ENCODE measurements around the gene CYP4A22.
"Not testable (repeated sequence)": the region's sequence is repeated elsewhere in the genome, so short reads cannot be mapped to it uniquely, and the experiment has no call there.

DNA sequence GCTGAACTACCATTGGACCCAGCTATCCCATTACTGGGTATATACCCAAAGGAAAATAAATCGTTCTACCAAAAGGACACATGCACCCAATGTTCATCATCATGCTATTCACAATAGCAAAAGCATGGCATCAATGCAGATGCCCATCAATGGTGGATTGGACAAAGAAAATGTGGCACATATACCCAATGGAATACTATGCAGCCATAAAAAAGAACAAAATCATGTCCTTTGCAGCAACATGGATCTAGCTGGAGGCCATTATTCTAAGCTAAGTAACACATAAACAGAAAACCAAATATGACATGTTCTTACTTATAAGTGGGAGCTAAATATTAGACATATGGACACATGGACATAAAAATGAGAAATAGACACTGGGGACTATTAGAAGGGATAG, 16.2 kb upstream of the CYP4A22 start:
- TF ChIP-seq, protein P1, sequence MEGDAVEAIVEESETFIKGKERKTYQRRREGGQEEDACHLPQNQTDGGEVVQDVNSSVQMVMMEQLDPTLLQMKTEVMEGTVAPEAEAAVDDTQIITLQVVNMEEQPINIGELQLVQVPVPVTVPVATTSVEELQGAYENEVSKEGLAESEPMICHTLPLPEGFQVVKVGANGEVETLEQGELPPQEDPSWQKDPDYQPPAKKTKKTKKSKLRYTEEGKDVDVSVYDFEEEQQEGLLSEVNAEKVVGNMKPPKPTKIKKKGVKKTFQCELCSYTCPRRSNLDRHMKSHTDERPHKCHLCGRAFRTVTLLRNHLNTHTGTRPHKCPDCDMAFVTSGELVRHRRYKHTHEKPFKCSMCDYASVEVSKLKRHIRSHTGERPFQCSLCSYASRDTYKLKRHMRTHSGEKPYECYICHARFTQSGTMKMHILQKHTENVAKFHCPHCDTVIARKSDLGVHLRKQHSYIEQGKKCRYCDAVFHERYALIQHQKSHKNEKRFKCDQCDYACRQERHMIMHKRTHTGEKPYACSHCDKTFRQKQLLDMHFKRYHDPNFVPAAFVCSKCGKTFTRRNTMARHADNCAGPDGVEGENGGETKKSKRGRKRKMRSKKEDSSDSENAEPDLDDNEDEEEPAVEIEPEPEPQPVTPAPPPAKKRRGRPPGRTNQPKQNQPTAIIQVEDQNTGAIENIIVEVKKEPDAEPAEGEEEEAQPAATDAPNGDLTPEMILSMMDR (IDR thresholded peaks at IDR 0.05) = not testable (repeated sequence)
- TF ChIP-seq POLR2A (IDR thresholded peaks at IDR 0.05) = not testable (repeated sequence)

All from Peyer's patch (tissue), 4 donors.